ENCODE measurements around the gene DCST2.

The DCST2 gene

GRCh38 chr1:155007251-155007828 is 26.2 kb downstream of the DCST2 start:
- no peak overlapping the region for H3K9ac ChIP-seq (ENCODE audit: low read depth, low read length, poor library complexity)
- no peak overlapping the region for H2BK5ac ChIP-seq (ENCODE audit: low read length)
- H4K91ac ChIP-seq (ENCODE audit: low read depth, low read length, poor library complexity): no peak overlapping the region
- H2BK120ac ChIP-seq (ENCODE audit: low read depth, low read length): no peak overlapping the region
- no peak overlapping the region for H3K27ac ChIP-seq (replicated peaks; ENCODE audit: low read length)
- H3K4me1 ChIP-seq (ENCODE audit: control insufficient read depth in 2 of 2, insufficient read depth in 1 of 2, low read depth in 1 of 2, low read length in 2 of 2): peaks cover 17 to 37% of the 10 kb centered on the region in 2 donors
- no peak overlapping the region for H3K4ac ChIP-seq (ENCODE audit: low read length)
- H2AFZ ChIP-seq (ENCODE audit: low read length): no peak overlapping the region
- no peaks in the 10 kb centered on the region for H3K36me3 ChIP-seq (replicated peaks in 1 of 2; ENCODE audit: control insufficient read depth in 2 of 2, insufficient read depth in 2 of 2, low read length in 2 of 2)
- peak overlapping the region; percentile 26 for H2BK12ac ChIP-seq (ENCODE audit: low read length)
- H3K79me1 ChIP-seq (ENCODE audit: low read depth, low read length): peaks cover 12% of the 10 kb centered on the region
- H3K23ac ChIP-seq (ENCODE audit: low read depth, low read length, poor library complexity): peak overlapping the region; percentile 27
- no peak overlapping the region for H2BK15ac ChIP-seq (ENCODE audit: low read length)
- no peaks in the 10 kb centered on the region for H3K9me3 ChIP-seq (replicated peaks in 1 of 2; ENCODE audit: control insufficient read depth in 2 of 2, insufficient read depth in 1 of 2, low read depth in 1 of 2, low read length in 2 of 2)
- no peak overlapping the region for H3K4me3 ChIP-seq (ENCODE audit: low read length in 2 of 2)
- no peaks in the 10 kb centered on the region for H3K27me3 ChIP-seq (ENCODE audit: control insufficient read depth in 3 of 3, insufficient read depth in 3 of 3, low read depth in 1 of 3, low read length in 3 of 3)
- peak overlapping the region; percentile 86 for H2AK5ac ChIP-seq (ENCODE audit: low read depth, low read length)
- H3K4me2 ChIP-seq (ENCODE audit: insufficient read depth, low read length, poor library complexity, severe bottlenecking): no peak overlapping the region
- WGBS, 2 donors (ENCODE audit: extremely low coverage in 2 of 2, insufficient read length in 2 of 2, insufficient replicate concordance in 1 of 2): no CpG with 5 or more reads among the region's 6 CpGs
- no peak overlapping the region for H3K14ac ChIP-seq (ENCODE audit: low read length)
- DNase-seq (ENCODE audit: low spot score): no peak
- no peak overlapping the region for H3K18ac ChIP-seq (ENCODE audit: low read length)
- H4K8ac ChIP-seq (ENCODE audit: low read depth, low read length): peak overlapping the region; percentile 56

GRCh38 chr1:155006601-155007101 is 26.9 kb downstream of the DCST2 start:
- Histone ChIP-seq H4K8ac (ENCODE audit: low read depth, low read length) (no peak overlapping the region), H3K14ac (ENCODE audit: low read length) (no peak overlapping the region), H3K4me2 (ENCODE audit: insufficient read depth, low read length, poor library complexity, severe bottlenecking) (no peak overlapping the region), H3K79me1 (ENCODE audit: low read depth, low read length) (peaks cover 12% of the 10 kb centered on the region), H3K27ac (replicated peaks; ENCODE audit: low read length) (no peak overlapping the region), H3K27me3 (ENCODE audit: control insufficient read depth in 3 of 3, insufficient read depth in 3 of 3, low read depth in 1 of 3, low read length in 3 of 3) (no peaks in the 10 kb centered on the region), H3K4me1 (ENCODE audit: control insufficient read depth in 2 of 2, insufficient read depth in 1 of 2, low read depth in 1 of 2, low read length in 2 of 2) (peaks cover 10 to 32% of the 10 kb centered on the region in 2 donors), H2BK15ac (ENCODE audit: low read length) (no peak overlapping the region), H2AFZ (ENCODE audit: low read length) (no peak overlapping the region), H4K91ac (ENCODE audit: low read depth, low read length, poor library complexity) (no peak overlapping the region), H3K18ac (ENCODE audit: low read length) (no peak overlapping the region), H2AK5ac (ENCODE audit: low read depth, low read length) (no peak overlapping the region), H2BK12ac (ENCODE audit: low read length) (peak overlapping the region; percentile 26), H3K4me3 (ENCODE audit: low read length in 2 of 2) (no peak overlapping the region), H3K36me3 (replicated peaks in 1 of 2; ENCODE audit: control insufficient read depth in 2 of 2, insufficient read depth in 2 of 2, low read length in 2 of 2) (no peaks in the 10 kb centered on the region), H3K23ac (ENCODE audit: low read depth, low read length, poor library complexity) (no peak overlapping the region), H2BK120ac (ENCODE audit: low read depth, low read length) (no peak overlapping the region), H3K4ac (ENCODE audit: low read length) (no peak overlapping the region), H2BK5ac (ENCODE audit: low read length) (no peak overlapping the region), H3K9me3 (replicated peaks in 1 of 2; ENCODE audit: control insufficient read depth in 2 of 2, insufficient read depth in 1 of 2, low read depth in 1 of 2, low read length in 2 of 2) (no peaks in the 10 kb centered on the region), H3K9ac (ENCODE audit: low read depth, low read length, poor library complexity) (no peak overlapping the region)
- no peak for DNase-seq (ENCODE audit: low spot score)
- WGBS, 2 donors (ENCODE audit: extremely low coverage in 2 of 2, insufficient read length in 2 of 2, insufficient replicate concordance in 1 of 2): no CpG with 5 or more reads among the region's 2 CpGs

- Histone ChIP-seq H2BK120ac (ENCODE audit: low read depth, low read length) (no peak overlapping the region), H3K18ac (ENCODE audit: low read length) (peak overlapping the region; percentile 71), H3K79me1 (ENCODE audit: low read depth, low read length) (peaks cover 12% of the 10 kb centered on the region), H4K91ac (ENCODE audit: low read depth, low read length, poor library complexity) (no peak overlapping the region), H3K9me3 (replicated peaks in 1 of 2; ENCODE audit: control insufficient read depth in 2 of 2, insufficient read depth in 1 of 2, low read depth in 1 of 2, low read length in 2 of 2) (no peaks in the 10 kb centered on the region), H2BK12ac (ENCODE audit: low read length) (peak overlapping the region; percentile 41), H3K4me3 (ENCODE audit: low read length in 2 of 2) (no peak overlapping the region), H3K36me3 (replicated peaks in 1 of 2; ENCODE audit: control insufficient read depth in 2 of 2, insufficient read depth in 2 of 2, low read length in 2 of 2) (no peaks in the 10 kb centered on the region), H2BK15ac (ENCODE audit: low read length) (peak overlapping the region; percentile 92), H3K23ac (ENCODE audit: low read depth, low read length, poor library complexity) (no peak overlapping the region), H3K27me3 (ENCODE audit: control insufficient read depth in 3 of 3, insufficient read depth in 3 of 3, low read depth in 1 of 3, low read length in 3 of 3) (no peaks in the 10 kb centered on the region), H4K8ac (ENCODE audit: low read depth, low read length) (peak overlapping the region; percentile 65), H3K4ac (ENCODE audit: low read length) (no peak overlapping the region), H3K4me1 (ENCODE audit: control insufficient read depth in 2 of 2, insufficient read depth in 1 of 2, low read depth in 1 of 2, low read length in 2 of 2) (peaks cover 13 to 23% of the 10 kb centered on the region in 2 donors), H3K14ac (ENCODE audit: low read length) (no peak overlapping the region), H2AFZ (ENCODE audit: low read length) (no peak overlapping the region), H3K9ac (ENCODE audit: low read depth, low read length, poor library complexity) (no peak overlapping the region), H2AK5ac (ENCODE audit: low read depth, low read length) (peak overlapping the region; percentile 81), H3K27ac (replicated peaks; ENCODE audit: low read length) (no peak overlapping the region), H3K4me2 (ENCODE audit: insufficient read depth, low read length, poor library complexity, severe bottlenecking) (peak overlapping the region; percentile 11), H2BK5ac (ENCODE audit: low read length) (peak overlapping the region; percentile 97)
- no peak for DNase-seq (ENCODE audit: low spot score)
- WGBS, 2 donors (ENCODE audit: extremely low coverage in 2 of 2, insufficient read length in 2 of 2, insufficient replicate concordance in 1 of 2): no CpG with 5 or more reads among the region's 17 CpGs
Measured at GRCh38 chr1:155005076-155006011, 28.2 kb downstream of the DCST2 start.

Measured in neuronal stem cell (in vitro differentiated cells).